K562 (cell line): Measurements from ENCODE around the gene SLC8A2. TPM values are rescaled to one million over a fixed set of nuclear protein-coding genes. Genes with fewer than 3 reads are reported as not detected.

Experiments
- EP300 ChIP-seq: IDR thresholded peaks from 2 replicates; pipeline ENCODE4 v1.6.1; 2012; ENCODE audit warnings: low read length, improper control_type of control experiment
- FOXJ3 ChIP-seq: sonication (generic); formaldehyde crosslinking; IDR thresholded peaks from 2 replicates; pipeline ENCODE4 v1.4.0; 2020; ENCODE audit warnings: mild to moderate bottlenecking, missing genetic modification reagents
- HMG20A ChIP-seq: fragments of 450-650 bp; formaldehyde crosslinking; conservative IDR thresholded peaks from 2 replicates; pipeline ENCODE4 v1.4.0; 2020; ENCODE audit warnings: mild to moderate bottlenecking, mixed read lengths
- KDM1A ChIP-seq, 2 experiments: fragments of 450-650 bp; IDR thresholded peaks; 2 replicates each; pipeline ENCODE4 v1.6.1; 2016; ENCODE audit warnings: mild to moderate bottlenecking in 2 of 2
- MAZ ChIP-seq, 2 experiments: fragments of 450-650 bp in 1 of 2; sonication (generic) in 1 of 2; formaldehyde crosslinking; IDR thresholded peaks in 1 of 2; conservative IDR thresholded peaks in 1 of 2; 2 replicates each; pipeline versions ENCODE4 v1.4.0 to v1.5.0; 2020; ENCODE audit warnings: mild to moderate bottlenecking in 1 of 2, missing genetic modification reagents in 1 of 2
- RBBP5 ChIP-seq: fragments of 200-600 bp; sonication (generic); IDR thresholded peaks from 2 replicates; pipeline ENCODE4 v1.6.1; 2012; ENCODE audit warnings: borderline replicate concordance, mild to moderate bottlenecking, low read length, control low read depth, inconsistent platforms; ENCODE audit not compliant: insufficient read depth, poor library complexity, severe bottlenecking
- SMC3 ChIP-seq: conservative IDR thresholded peaks from 2 replicates; pipeline ENCODE4 v1.6.1; 2011; ENCODE audit warnings: low read depth, low read length, improper control_type of control experiment; ENCODE audit not compliant: insufficient read depth
- ZNF3 ChIP-seq: fragments of 250-450 bp; sonication (Bioruptor Pico); IDR thresholded peaks from 2 replicates; pipeline ENCODE4 v1.5.0; 2021; ENCODE audit warnings: mild to moderate bottlenecking, moderate library complexity
- ZNF431 ChIP-seq: sonication (generic); formaldehyde crosslinking; IDR thresholded peaks from 2 replicates; pipeline ENCODE4 v1.8.0; 2022; ENCODE audit warnings: mild to moderate bottlenecking, missing genetic modification reagents
- ZNF589 ChIP-seq: fragments of 200-800 bp; sonication (Bioruptor generic); IDR thresholded peaks from 2 replicates; pipeline ENCODE4 v1.6.1; 2016; ENCODE audit warnings: low read depth, missing genetic modification characterization, missing compliant biosample characterization
- polyA plus RNA-seq, 8 experiments: library from polyadenylated mRNA; depleted of rRNA in 4 of 8; stranded (reverse) in 5 of 8; unstranded in 3 of 8; fragments of >200 nt; fragmentation: Nextera tagmentation in 2 of 8; fragmentation: Illumina TruSeq in 1 of 8; extraction: Ambion mirVana in 2 of 8; extraction: Trizol in 1 of 8; gene quantifications; 2 replicates each; pipeline versions ENCODE4 v1.2.1 to v1.2.3, GENCODE V29; 2011 to 2014; ENCODE audit warnings: inconsistent platforms in 1 of 8, missing spikeins in 1 of 8
- total RNA-seq, 7 experiments: library from RNA; depleted of rRNA in 6 of 7; stranded (reverse); fragments of >200 nt in 6 of 7; fragmentation: Illumina TruSeq in 2 of 7; extraction: Trizol in 2 of 7; gene quantifications; 2 replicates each; pipeline versions ENCODE4 v1.2.1 to v1.2.3, GENCODE V29; 2011 to 2021; ENCODE audit warnings: low replicate concordance in 1 of 7
- TF ChIP-seq, protein P1 (sequence below): fragments of 450-650 bp; formaldehyde crosslinking; IDR thresholded peaks from 2 replicates; pipeline ENCODE4 v1.4.0; 2022; ENCODE audit warnings: missing genetic modification characterization
- TF ChIP-seq, protein P2 (sequence below), 2 experiments: fragments of 450-650 bp; formaldehyde crosslinking in 1 of 2; IDR thresholded peaks; 2 replicates each; pipeline versions ENCODE4 v1.4.0 to v1.6.1; 2014 to 2020; ENCODE audit warnings: mild to moderate bottlenecking in 2 of 2, borderline replicate concordance in 1 of 2, low read depth in 1 of 2
- TF ChIP-seq, protein P3 (sequence below): sonication (generic); formaldehyde crosslinking; IDR thresholded peaks from 2 replicates; pipeline ENCODE4 v1.8.1; 2023; ENCODE audit warnings: mild to moderate bottlenecking, missing genetic modification reagents

The SLC8A2 gene
- total and polyA plus RNA-seq, 9 of the 15 experiments (the other 6 are each of a cell fraction or from before 2014, with no cell fraction given), result 0.07 to 0.66 (median 0.24) TPM; not detected in 3

DNA sequence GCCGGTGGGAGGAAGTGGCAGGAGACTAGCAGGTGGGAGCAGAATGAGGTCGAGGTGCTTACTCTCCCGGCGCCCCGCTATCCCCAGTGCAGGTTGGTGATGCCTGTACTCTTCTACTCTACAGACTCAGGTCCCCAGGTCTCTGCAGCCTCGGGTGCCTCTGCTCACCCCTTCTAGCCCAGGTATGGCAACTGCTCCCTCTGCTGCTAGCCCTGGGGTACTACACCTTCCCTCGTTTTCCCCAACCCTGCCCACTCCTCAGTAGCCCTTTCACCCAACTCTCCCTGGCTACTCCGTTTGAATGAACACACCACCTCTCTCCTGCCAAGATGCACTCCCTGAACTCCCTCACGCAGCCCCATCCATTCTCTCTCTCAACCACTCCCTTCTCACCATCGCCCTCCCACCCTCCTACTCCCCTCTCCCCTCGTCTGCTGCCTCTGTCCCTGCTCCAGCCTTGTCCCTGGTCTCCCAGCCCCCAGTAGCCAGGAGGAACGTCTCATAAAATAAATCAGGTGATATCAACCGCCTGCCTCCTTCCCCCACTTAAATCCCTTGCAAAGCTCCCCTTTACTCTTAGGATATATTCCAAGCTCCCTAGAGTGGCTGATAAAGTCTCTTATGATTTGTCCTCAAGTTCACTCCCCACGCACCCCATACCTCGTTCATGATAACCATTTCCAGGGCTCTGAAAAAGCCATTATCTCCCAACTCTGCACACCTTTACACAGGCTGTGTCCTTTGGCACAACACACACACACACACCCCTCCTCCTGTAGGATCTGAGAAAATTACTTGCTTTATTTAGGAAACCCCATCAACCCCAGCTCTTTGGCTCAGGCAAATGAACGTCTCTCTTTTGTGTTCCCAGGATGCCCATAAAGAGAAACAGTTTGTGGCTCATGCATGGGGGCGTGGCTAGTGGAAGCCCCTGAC, 44.2 kb downstream of the SLC8A2 start (continued):
- TF ChIP-seq, protein P1, sequence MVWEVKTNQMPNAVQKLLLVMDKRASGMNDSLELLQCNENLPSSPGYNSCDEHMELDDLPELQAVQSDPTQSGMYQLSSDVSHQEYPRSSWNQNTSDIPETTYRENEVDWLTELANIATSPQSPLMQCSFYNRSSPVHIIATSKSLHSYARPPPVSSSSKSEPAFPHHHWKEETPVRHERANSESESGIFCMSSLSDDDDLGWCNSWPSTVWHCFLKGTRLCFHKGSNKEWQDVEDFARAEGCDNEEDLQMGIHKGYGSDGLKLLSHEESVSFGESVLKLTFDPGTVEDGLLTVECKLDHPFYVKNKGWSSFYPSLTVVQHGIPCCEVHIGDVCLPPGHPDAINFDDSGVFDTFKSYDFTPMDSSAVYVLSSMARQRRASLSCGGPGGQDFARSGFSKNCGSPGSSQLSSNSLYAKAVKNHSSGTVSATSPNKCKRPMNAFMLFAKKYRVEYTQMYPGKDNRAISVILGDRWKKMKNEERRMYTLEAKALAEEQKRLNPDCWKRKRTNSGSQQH (CRISPR knock-in tag), result peak; percentile 76; the same call in 1 of the 2 replicates
- TF ChIP-seq, protein P2, sequence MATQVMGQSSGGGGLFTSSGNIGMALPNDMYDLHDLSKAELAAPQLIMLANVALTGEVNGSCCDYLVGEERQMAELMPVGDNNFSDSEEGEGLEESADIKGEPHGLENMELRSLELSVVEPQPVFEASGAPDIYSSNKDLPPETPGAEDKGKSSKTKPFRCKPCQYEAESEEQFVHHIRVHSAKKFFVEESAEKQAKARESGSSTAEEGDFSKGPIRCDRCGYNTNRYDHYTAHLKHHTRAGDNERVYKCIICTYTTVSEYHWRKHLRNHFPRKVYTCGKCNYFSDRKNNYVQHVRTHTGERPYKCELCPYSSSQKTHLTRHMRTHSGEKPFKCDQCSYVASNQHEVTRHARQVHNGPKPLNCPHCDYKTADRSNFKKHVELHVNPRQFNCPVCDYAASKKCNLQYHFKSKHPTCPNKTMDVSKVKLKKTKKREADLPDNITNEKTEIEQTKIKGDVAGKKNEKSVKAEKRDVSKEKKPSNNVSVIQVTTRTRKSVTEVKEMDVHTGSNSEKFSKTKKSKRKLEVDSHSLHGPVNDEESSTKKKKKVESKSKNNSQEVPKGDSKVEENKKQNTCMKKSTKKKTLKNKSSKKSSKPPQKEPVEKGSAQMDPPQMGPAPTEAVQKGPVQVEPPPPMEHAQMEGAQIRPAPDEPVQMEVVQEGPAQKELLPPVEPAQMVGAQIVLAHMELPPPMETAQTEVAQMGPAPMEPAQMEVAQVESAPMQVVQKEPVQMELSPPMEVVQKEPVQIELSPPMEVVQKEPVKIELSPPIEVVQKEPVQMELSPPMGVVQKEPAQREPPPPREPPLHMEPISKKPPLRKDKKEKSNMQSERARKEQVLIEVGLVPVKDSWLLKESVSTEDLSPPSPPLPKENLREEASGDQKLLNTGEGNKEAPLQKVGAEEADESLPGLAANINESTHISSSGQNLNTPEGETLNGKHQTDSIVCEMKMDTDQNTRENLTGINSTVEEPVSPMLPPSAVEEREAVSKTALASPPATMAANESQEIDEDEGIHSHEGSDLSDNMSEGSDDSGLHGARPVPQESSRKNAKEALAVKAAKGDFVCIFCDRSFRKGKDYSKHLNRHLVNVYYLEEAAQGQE (IDR thresholded peaks at IDR 0.05; ENCODE audit: borderline replicate concordance), result peak; percentile 64; the same call in 1 of the 2 replicates
- TF ChIP-seq, protein P2 (CRISPR knock-in tag; IDR thresholded peaks at IDR 0.05; ENCODE audit: low read depth), result no peak
- TF ChIP-seq ZNF589 (CRISPR knock-in tag), result no peak
- no peak for TF ChIP-seq HMG20A
- TF ChIP-seq RBBP5, result no peak
- no peak for TF ChIP-seq ZNF431 (CRISPR knock-in tag)
- TF ChIP-seq FOXJ3 (CRISPR knock-in tag), result no peak
- peak; percentile 82 for TF ChIP-seq SMC3
- peak in 1 of 2 experiments; percentile 50; a peak in 3 of 4 replicates for TF ChIP-seq MAZ (CRISPR knock-in tag; conservative IDR thresholded peaks at IDR 0.05 in 1 of 2, IDR thresholded peaks at IDR 0.05 in 1 of 2)
- no peak for TF ChIP-seq EP300
- no peak for TF ChIP-seq KDM1A (IDR thresholded peaks at IDR 0.05)
- no peak for TF ChIP-seq ZNF3 (CRISPR knock-in tag)
- TF ChIP-seq, protein P3, sequence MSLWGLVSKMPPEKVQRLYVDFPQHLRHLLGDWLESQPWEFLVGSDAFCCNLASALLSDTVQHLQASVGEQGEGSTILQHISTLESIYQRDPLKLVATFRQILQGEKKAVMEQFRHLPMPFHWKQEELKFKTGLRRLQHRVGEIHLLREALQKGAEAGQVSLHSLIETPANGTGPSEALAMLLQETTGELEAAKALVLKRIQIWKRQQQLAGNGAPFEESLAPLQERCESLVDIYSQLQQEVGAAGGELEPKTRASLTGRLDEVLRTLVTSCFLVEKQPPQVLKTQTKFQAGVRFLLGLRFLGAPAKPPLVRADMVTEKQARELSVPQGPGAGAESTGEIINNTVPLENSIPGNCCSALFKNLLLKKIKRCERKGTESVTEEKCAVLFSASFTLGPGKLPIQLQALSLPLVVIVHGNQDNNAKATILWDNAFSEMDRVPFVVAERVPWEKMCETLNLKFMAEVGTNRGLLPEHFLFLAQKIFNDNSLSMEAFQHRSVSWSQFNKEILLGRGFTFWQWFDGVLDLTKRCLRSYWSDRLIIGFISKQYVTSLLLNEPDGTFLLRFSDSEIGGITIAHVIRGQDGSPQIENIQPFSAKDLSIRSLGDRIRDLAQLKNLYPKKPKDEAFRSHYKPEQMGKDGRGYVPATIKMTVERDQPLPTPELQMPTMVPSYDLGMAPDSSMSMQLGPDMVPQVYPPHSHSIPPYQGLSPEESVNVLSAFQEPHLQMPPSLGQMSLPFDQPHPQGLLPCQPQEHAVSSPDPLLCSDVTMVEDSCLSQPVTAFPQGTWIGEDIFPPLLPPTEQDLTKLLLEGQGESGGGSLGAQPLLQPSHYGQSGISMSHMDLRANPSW, result no peak
